Esophagus squamous epithelium (tissue), 4 donors: Measurements from ENCODE around the gene MCM5.

Source experiments
- POLR2A ChIP-seq, 4 donors: fragments of 450-650 bp; IDR thresholded peaks; one replicate each; pipeline ENCODE4 v1.6.1; 2017; ENCODE audit warnings: antibody characterized with exemption in 4 of 4, mild to moderate bottlenecking in 4 of 4, moderate library complexity in 3 of 4
- TF ChIP-seq, protein P1 (sequence below), 6 experiments: fragments of 450-650 bp in 4 of 6; fragments of 200-600 bp in 2 of 6; sonication (generic) in 2 of 6; IDR thresholded peaks; one replicate each; pipeline ENCODE4 v1.5.1; 2016 to 2019; ENCODE audit warnings: antibody characterized with exemption in 6 of 6, mild to moderate bottlenecking in 4 of 6, moderate library complexity in 4 of 6

DNA sequence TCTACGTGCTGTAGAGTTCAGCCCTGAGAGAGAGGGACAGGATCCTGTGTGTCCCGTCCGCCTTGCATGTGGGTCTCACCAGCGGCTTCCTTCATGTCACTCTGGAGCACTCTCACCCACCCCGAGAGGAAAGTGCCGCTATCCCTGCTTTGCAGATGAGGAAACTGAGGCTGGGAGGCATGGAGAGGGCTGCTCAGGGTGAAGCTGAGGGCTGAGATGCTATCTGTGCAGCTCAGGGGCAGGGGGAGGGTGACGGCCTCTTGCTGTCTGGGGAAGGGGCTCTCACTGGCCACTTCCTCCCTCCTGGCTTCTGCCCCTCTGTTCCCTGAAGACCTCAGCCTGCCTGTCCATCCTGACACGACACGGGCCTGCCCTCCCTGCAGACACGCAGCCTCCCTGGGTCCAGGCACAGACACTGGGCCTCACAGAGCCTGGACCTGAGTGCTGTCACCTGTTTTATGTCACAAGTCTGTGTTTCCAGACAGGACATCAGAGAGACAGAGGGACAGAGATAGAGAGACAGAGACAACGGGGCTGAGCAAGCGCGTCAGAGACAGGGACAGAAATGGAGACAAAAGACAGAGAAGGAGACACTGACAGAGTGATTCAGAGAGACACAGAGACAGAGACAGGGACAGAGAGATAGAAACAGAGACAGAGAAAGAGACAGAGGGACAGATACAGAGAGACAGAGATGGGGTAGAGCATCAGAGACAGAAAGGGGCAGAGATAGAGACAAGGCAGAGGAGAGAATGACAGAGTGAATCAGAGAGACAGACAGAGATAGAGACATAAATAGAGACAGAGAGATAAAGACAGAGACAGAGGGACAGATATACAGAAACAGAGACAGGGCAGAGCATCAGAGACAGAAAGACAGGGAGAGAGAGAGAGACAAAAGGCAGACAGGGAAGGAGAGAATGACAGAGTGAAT lies 53.1 kb downstream of the MCM5 start:
- TF ChIP-seq, protein P1, sequence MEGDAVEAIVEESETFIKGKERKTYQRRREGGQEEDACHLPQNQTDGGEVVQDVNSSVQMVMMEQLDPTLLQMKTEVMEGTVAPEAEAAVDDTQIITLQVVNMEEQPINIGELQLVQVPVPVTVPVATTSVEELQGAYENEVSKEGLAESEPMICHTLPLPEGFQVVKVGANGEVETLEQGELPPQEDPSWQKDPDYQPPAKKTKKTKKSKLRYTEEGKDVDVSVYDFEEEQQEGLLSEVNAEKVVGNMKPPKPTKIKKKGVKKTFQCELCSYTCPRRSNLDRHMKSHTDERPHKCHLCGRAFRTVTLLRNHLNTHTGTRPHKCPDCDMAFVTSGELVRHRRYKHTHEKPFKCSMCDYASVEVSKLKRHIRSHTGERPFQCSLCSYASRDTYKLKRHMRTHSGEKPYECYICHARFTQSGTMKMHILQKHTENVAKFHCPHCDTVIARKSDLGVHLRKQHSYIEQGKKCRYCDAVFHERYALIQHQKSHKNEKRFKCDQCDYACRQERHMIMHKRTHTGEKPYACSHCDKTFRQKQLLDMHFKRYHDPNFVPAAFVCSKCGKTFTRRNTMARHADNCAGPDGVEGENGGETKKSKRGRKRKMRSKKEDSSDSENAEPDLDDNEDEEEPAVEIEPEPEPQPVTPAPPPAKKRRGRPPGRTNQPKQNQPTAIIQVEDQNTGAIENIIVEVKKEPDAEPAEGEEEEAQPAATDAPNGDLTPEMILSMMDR (IDR thresholded peaks at IDR 0.05): no peak
- no peak for TF ChIP-seq POLR2A (IDR thresholded peaks at IDR 0.05)
